GM12878 (cell line): ENCODE data around the gene MAPKAP1. TPM values are rescaled to one million over a fixed set of nuclear protein-coding genes. Genes with fewer than 3 reads are reported as not detected.

Experiments
- ATAC-seq: fragments of 200-7000 bp; cut with Tn5 transposase; 3 replicates; pipeline ENCODE4 v1.9.1; 2020; ENCODE audit warnings: mild to moderate bottlenecking, moderate library complexity
- BruUV-seq: library from RNA; stranded (reverse); fragments of 400-500 nt; replicated peaks from 2 replicates; lab custom pipeline; 2021; lab: Mats Ljungman, UMichigan
- CTCF ChIA-PET: fragments of 300-600 bp; sonication (Branson Sonifier 250); formaldehyde crosslinking; extraction: SDS; loops from one replicate; lab custom pipeline; 2021; ENCODE audit warnings: inconsistent platforms; lab: Yijun Ruan, JAX
- POLR2A ChIA-PET: fragments of 350-600 bp; formaldehyde crosslinking; extraction: SDS; loops from one replicate; lab custom pipeline; 2021; ENCODE audit warnings: inconsistent platforms; lab: Charles Lee
- RAD21 ChIA-PET: fragments of 300-600 bp; sonication (Branson Sonifier 250); formaldehyde crosslinking; loops from one replicate; lab custom pipeline; 2023; ENCODE audit warnings: antibody characterized with exemption; ENCODE audit not compliant: unreplicated experiment; lab: Charles Lee
- SMC1A ChIA-PET: fragments of 300-600 bp; sonication (Branson Sonifier 250); formaldehyde crosslinking; loops from one replicate; lab custom pipeline; 2023; ENCODE audit not compliant: unreplicated experiment, uncharacterized antibody; lab: Charles Lee
- DNase-seq: peaks from one replicate; pipeline ENCODE4 v3.0.0-alpha.2; 2011; ENCODE audit warnings: low read depth, low spot score
- FAIRE-seq: peaks from 3 replicates; lab custom pipeline; 2011; peaks lifted over from hg19 to GRCh38; lab: Jason Lieb, UNC
- H2AFZ ChIP-seq: 2 replicates; pipeline ENCODE4 v1.6.0; 2011; ENCODE audit warnings: low read depth, low read length, control low read depth; ENCODE audit not compliant: control insufficient read depth
- H3K27ac ChIP-seq: 2 replicates; pipeline ENCODE4 v1.5.1; 2011; ENCODE audit warnings: control low read depth; ENCODE audit not compliant: control insufficient read depth, insufficient read depth
- H3K27me3 ChIP-seq, 2 experiments: replicated peaks in 1 of 2; 2 replicates each; pipeline versions ENCODE4 v1.6.0 to v1.6.1; 2011; ENCODE audit warnings: low read length in 1 of 2; ENCODE audit not compliant: control insufficient read depth in 2 of 2, insufficient read depth in 2 of 2
- H3K36me3 ChIP-seq, 2 experiments: 2 replicates each; pipeline ENCODE4 v1.5.1; 2011; ENCODE audit warnings: low read length in 1 of 2; ENCODE audit not compliant: control insufficient read depth in 2 of 2, insufficient read depth in 2 of 2
- H3K4me1 ChIP-seq: 2 replicates; pipeline ENCODE4 v1.6.1; 2011; ENCODE audit warnings: mild to moderate bottlenecking, low read length, moderate library complexity, mixed read lengths; ENCODE audit not compliant: control insufficient read depth, insufficient read depth
- H3K4me2 ChIP-seq: 2 replicates; pipeline ENCODE4 v1.6.0; 2011; ENCODE audit warnings: control low read depth; ENCODE audit not compliant: control insufficient read depth, insufficient read depth
- H3K4me3 ChIP-seq: fragments of 200-600 bp; sonication (generic); 2 replicates; pipeline ENCODE4 v1.5.1; 2016
- H3K79me2 ChIP-seq: 2 replicates; pipeline ENCODE4 v1.6.0; 2011; ENCODE audit warnings: low read length; ENCODE audit not compliant: control insufficient read depth, insufficient read depth
- H3K9ac ChIP-seq: 2 replicates; pipeline ENCODE4 v1.8.0; 2011; ENCODE audit warnings: low read length, control low read depth, mixed read lengths; ENCODE audit not compliant: control insufficient read depth, insufficient read depth
- H3K9me3 ChIP-seq: replicated peaks from 3 replicates; pipeline ENCODE4 v1.5.1; 2011; ENCODE audit warnings: mild to moderate bottlenecking, low read length; ENCODE audit not compliant: control insufficient read depth, insufficient read depth
- H4K20me1 ChIP-seq: 2 replicates; pipeline ENCODE4 v1.6.0; 2011; ENCODE audit not compliant: control insufficient read depth, insufficient read depth
- CHD1 ChIP-seq: IDR thresholded peaks from 2 replicates; pipeline ENCODE4 v1.6.1; 2012; ENCODE audit warnings: low read depth, low read length, improper control_type of control experiment
- CREB1 ChIP-seq: IDR thresholded peaks from 2 replicates; pipeline ENCODE4 v1.6.1; 2012; ENCODE audit warnings: low read depth, mild to moderate bottlenecking, inconsistent platforms
- E2F4 ChIP-seq: IDR thresholded peaks from 2 replicates; pipeline ENCODE4 v1.6.1; 2012; ENCODE audit warnings: low read depth, low read length, improper control_type of control experiment
- FOXM1 ChIP-seq: IDR thresholded peaks from 2 replicates; pipeline ENCODE4 v1.6.1; 2012; ENCODE audit warnings: low read depth, mild to moderate bottlenecking, inconsistent platforms, low read length, moderate library complexity
- KDM1A ChIP-seq: fragments of 200-600 bp; sonication (generic); IDR thresholded peaks from 2 replicates; pipeline ENCODE4 v1.6.1; 2016; ENCODE audit warnings: borderline replicate concordance
- MYB ChIP-seq: fragments of 150-350 bp; IDR thresholded peaks from 2 replicates; pipeline ENCODE4 v1.6.1; 2014; ENCODE audit warnings: mild to moderate bottlenecking, low read depth, low read length, borderline replicate concordance
- RB1 ChIP-seq: fragments of 450-650 bp; formaldehyde crosslinking; IDR thresholded peaks from 2 replicates; pipeline ENCODE4 v1.6.1; 2017; ENCODE audit warnings: mild to moderate bottlenecking, borderline replicate concordance
- SIX5 ChIP-seq: IDR thresholded peaks from 2 replicates; pipeline ENCODE4 v1.6.1; 2011; ENCODE audit warnings: mild to moderate bottlenecking, low read depth, low read length, moderate library complexity; ENCODE audit not compliant: severe bottlenecking
- SUZ12 ChIP-seq: fragments of 200-600 bp; sonication (generic); IDR thresholded peaks from one replicate; pipeline ENCODE4 v1.6.1; 2018; ENCODE audit warnings: antibody characterized with exemption, mild to moderate bottlenecking; ENCODE audit not compliant: unreplicated experiment
- ZNF622 ChIP-seq: fragments of 450-650 bp; IDR thresholded peaks from 2 replicates; pipeline ENCODE4 v1.6.1; 2017; ENCODE audit warnings: mild to moderate bottlenecking, inconsistent platforms
- WGBS: methylation state at CpG from one replicate; pipeline ENCODE4 v1.1.6; 2016; ENCODE audit warnings: low lambda C conversion rate; ENCODE audit not compliant: insufficient replicate concordance, insufficient coverage; ENCODE audit errors: missing lambda C conversion rate; 5-methylcytosine and 5-hydroxymethylcytosine counted together
- in situ Hi-C: fragments of 300-500 bp; cut with MboI; formaldehyde crosslinking; loops from 9 replicates; pipeline ENCODE4 v1.14.3; 2018; ENCODE audit warnings: mixed read lengths
- intact Hi-C: fragments of 100-400 bp; cut with micrococcal nuclease; formaldehyde crosslinking; loops from one replicate; pipeline ENCODE4 v1.14.2; 2022; ENCODE audit not compliant: unreplicated experiment
- polyA plus RNA-seq, 11 experiments: library from polyadenylated mRNA; depleted of rRNA in 4 of 11; unstranded in 6 of 11; stranded (reverse) in 5 of 11; fragments of >200 nt; fragmentation: Nextera tagmentation in 4 of 11; fragmentation: Illumina TruSeq in 1 of 11; extraction: Ambion mirVana in 4 of 11; extraction: Trizol in 1 of 11; gene quantifications; 1 replicate in 1 of 11; 2 replicates in 10 of 11; pipeline versions ENCODE4 v1.2.1 to v1.2.3, GENCODE V29; 2011 to 2016; ENCODE audit warnings: inconsistent platforms in 2 of 11, missing spikeins in 2 of 11, low read depth in 1 of 11
- total RNA-seq, 4 experiments: library from RNA; depleted of rRNA in 3 of 4; stranded (reverse); fragments of >200 nt in 3 of 4; fragmentation: Illumina TruSeq in 1 of 4; extraction: Trizol in 1 of 4; gene quantifications; 2 replicates each; pipeline versions ENCODE4 v1.2.1 to v1.2.3, GENCODE V29; 2013 to 2021
- TF ChIP-seq, protein P1 (sequence below): IDR thresholded peaks from 2 replicates; pipeline ENCODE4 v1.6.1; 2012; ENCODE audit warnings: low read length, inconsistent platforms
- TF ChIP-seq, protein P2 (sequence below): fragments of 450-650 bp; IDR thresholded peaks from 2 replicates; pipeline ENCODE4 v1.6.1; 2017; ENCODE audit warnings: mild to moderate bottlenecking
- TF ChIP-seq, protein P3 (sequence below): IDR thresholded peaks from 2 replicates; pipeline ENCODE4 v1.6.1; 2012; ENCODE audit warnings: low read depth, low read length, improper control_type of control experiment
- TF ChIP-seq, protein P4 (sequence below): fragments of 450-650 bp; IDR thresholded peaks from 2 replicates; pipeline ENCODE4 v1.6.1; 2017; ENCODE audit warnings: borderline replicate concordance

Gene MAPKAP1
- total and polyA plus RNA-seq, 10 of the 15 experiments (the other 5 are each of a cell fraction or from before 2014, with no cell fraction given), result 5.1 to 188 (median 105) TPM

- BruUV-seq, result no TSS peak
- Histone ChIP-seq H3K4me1 (peaks cover 5% of the 10 kb centered on the region; the same call in 1 of the 2 replicates), H3K79me2 (no peaks in the 10 kb centered on the region; the same call in none of the 2 replicates), H3K27me3 (no peaks in the 10 kb centered on the region), H4K20me1 (no peaks in the 10 kb centered on the region), H2AFZ (no peak overlapping the region), H3K9me3 (no peaks in the 10 kb centered on the region), H3K36me3 (peaks cover 3 to 6% of the 10 kb centered on the region in 2 experiments), H3K4me3 (no peak overlapping the region), H3K27ac (no peak overlapping the region), H3K4me2 (no peak overlapping the region), H3K9ac (no peak overlapping the region)
- intact Hi-C loops (no loop called here), in situ Hi-C loops (no loop called here)
- POLR2A ChIA-PET, result interaction anchor here (1.1 kb wide), 1 partner anchor 9 kb away, joined by 3 read pairs; no protein-coding TSS in a partner anchor
- TF ChIP-seq, protein P1, sequence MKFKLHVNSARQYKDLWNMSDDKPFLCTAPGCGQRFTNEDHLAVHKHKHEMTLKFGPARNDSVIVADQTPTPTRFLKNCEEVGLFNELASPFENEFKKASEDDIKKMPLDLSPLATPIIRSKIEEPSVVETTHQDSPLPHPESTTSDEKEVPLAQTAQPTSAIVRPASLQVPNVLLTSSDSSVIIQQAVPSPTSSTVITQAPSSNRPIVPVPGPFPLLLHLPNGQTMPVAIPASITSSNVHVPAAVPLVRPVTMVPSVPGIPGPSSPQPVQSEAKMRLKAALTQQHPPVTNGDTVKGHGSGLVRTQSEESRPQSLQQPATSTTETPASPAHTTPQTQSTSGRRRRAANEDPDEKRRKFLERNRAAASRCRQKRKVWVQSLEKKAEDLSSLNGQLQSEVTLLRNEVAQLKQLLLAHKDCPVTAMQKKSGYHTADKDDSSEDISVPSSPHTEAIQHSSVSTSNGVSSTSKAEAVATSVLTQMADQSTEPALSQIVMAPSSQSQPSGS, result no peak
- TF ChIP-seq E2F4 (no peak), MYB (no peak), KDM1A (no peak), SUZ12 (no peak), CHD1 (no peak), ZNF622 (no peak), SIX5 (no peak), RB1 (no peak), CREB1 (no peak), FOXM1 (no peak)
- TF ChIP-seq, protein P2, sequence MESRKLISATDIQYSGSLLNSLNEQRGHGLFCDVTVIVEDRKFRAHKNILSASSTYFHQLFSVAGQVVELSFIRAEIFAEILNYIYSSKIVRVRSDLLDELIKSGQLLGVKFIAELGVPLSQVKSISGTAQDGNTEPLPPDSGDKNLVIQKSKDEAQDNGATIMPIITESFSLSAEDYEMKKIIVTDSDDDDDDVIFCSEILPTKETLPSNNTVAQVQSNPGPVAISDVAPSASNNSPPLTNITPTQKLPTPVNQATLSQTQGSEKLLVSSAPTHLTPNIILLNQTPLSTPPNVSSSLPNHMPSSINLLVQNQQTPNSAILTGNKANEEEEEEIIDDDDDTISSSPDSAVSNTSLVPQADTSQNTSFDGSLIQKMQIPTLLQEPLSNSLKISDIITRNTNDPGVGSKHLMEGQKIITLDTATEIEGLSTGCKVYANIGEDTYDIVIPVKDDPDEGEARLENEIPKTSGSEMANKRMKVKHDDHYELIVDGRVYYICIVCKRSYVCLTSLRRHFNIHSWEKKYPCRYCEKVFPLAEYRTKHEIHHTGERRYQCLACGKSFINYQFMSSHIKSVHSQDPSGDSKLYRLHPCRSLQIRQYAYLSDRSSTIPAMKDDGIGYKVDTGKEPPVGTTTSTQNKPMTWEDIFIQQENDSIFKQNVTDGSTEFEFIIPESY, result no peak
- TF ChIP-seq, protein P3, sequence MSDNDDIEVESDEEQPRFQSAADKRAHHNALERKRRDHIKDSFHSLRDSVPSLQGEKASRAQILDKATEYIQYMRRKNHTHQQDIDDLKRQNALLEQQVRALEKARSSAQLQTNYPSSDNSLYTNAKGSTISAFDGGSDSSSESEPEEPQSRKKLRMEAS, result no peak
- TF ChIP-seq, protein P4, sequence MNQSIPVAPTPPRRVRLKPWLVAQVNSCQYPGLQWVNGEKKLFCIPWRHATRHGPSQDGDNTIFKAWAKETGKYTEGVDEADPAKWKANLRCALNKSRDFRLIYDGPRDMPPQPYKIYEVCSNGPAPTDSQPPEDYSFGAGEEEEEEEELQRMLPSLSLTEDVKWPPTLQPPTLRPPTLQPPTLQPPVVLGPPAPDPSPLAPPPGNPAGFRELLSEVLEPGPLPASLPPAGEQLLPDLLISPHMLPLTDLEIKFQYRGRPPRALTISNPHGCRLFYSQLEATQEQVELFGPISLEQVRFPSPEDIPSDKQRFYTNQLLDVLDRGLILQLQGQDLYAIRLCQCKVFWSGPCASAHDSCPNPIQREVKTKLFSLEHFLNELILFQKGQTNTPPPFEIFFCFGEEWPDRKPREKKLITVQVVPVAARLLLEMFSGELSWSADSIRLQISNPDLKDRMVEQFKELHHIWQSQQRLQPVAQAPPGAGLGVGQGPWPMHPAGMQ, result no peak
- ATAC-seq (no peak), FAIRE-seq (no peak), DNase-seq (no peak)
- RAD21 ChIA-PET, result no interaction called here
- CTCF ChIA-PET, result interaction anchor here (0.7 kb wide), 1 partner anchor 33 kb away, joined by 3 read pairs; no protein-coding TSS in a partner anchor
- WGBS, result 98% methylated on average over 5 of the region's 5 CpGs
- SMC1A ChIA-PET, result interaction anchor here (0.9 to 2.5 kb wide), 2 partner anchors 14 to 16 kb away, joined by 3 to 6 read pairs; no protein-coding TSS in a partner anchor
Measured at GRCh38 chr9:125507226-125507625, 199.8 kb downstream of the MAPKAP1 start.
